ENCODE data around the gene ALK.

ALK gene

DNA sequence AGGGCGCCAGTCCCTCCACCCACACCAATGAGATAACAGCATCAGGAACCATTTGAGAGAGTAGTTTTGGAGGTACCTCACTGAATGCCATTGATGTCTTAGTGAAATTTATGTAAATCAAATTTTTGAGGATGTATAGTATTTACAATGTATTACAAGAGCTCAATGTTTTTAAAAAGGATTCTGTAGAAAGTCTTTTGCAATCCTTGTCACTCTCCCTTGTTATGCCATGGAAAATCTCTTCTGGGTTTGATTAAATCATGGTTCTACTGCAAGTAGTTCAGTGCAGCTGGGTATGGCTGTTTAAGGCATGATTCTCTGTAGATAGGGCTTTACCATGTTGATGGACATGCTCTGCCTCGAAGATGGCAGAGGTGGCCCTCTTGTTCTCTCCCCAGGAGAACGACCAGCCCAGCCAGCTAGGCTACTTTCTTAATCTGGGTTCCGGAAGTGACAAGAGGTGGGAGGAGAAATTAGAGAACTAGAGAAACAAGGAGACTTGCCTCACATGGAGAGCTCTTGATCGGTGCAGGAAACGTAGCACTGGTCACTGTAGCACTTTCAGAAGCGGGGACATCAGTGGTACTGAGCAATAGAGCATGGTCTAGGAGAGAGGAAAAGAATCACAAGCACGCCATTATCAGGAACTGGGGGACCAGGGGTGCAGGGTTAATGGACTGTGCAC, 603.4 kb downstream of the ALK start:
- DNase-seq (ENCODE audit: low read depth) = no peak
- H3K4me3 ChIP-seq (ENCODE audit: low read depth, low read length) = no peak overlapping the region
- TF ChIP-seq, protein P1, sequence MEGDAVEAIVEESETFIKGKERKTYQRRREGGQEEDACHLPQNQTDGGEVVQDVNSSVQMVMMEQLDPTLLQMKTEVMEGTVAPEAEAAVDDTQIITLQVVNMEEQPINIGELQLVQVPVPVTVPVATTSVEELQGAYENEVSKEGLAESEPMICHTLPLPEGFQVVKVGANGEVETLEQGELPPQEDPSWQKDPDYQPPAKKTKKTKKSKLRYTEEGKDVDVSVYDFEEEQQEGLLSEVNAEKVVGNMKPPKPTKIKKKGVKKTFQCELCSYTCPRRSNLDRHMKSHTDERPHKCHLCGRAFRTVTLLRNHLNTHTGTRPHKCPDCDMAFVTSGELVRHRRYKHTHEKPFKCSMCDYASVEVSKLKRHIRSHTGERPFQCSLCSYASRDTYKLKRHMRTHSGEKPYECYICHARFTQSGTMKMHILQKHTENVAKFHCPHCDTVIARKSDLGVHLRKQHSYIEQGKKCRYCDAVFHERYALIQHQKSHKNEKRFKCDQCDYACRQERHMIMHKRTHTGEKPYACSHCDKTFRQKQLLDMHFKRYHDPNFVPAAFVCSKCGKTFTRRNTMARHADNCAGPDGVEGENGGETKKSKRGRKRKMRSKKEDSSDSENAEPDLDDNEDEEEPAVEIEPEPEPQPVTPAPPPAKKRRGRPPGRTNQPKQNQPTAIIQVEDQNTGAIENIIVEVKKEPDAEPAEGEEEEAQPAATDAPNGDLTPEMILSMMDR (IDR thresholded peaks at IDR 0.05; ENCODE audit: control insufficient read depth, extremely low read depth, insufficient read depth) = no peak

DNA sequence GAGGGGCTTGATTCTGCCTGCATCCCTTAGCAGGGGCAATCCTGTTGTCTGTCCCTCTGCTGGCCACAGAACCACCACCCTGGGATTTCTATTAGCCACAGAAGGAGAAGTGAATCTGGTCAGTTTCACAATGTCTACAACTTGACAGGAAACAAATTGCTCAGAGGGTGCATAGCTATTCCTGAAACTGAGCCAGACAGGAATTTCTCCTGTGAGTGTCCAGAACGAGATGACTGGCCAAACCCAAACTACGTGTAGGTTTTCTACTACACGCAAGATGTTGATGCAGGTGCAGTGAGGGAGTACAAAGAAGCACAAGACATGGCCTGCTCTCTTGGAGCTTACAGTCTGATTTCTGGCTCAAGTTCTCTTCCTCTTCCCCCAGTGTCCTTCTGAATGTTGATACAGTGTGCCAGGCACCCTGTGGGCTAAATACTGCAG, 604.3 kb downstream of the ALK start:
- no peak overlapping the region for H3K4me3 ChIP-seq (ENCODE audit: low read depth, low read length)
- TF ChIP-seq, protein P1 (IDR thresholded peaks at IDR 0.05; ENCODE audit: control insufficient read depth, extremely low read depth, insufficient read depth) = no peak
- DNase-seq (ENCODE audit: low read depth) = no peak

DNA sequence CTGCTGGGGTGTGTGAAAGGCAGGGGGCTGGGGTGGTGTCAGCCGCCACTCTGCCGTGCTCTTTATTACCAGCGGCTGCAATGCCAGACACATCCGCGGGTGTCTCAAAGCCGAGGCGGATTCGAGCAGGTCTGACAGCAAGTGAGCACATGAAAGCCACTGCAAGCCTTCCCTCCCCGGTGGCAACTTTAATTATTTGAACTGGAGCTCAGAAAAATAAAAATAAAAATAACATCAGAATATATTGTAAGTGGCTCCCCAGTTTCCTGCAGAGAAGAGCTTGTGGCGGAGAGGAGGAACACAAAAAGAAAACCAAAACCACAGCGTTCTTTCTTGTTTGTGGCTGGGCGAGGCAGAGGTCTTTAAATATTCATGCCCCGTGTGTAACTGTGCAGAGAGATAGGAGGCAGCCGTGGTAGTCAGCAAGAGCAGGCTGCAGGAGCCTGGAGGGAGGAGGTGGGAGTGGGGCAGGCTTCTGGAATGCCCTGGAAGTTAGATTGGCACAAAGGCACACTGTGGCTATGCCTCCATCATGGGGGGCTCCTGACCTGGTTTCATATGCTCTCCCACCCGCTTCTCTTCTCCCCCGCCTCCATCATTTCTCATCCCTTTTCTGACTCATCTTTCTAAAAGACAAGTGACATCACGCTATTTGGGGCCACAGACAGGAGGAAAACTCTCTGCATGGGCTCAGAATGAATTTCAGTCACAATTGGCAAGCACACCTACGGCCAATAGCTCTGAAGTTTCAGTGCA, 606.4 kb downstream of the ALK start:
- H3K4me3 ChIP-seq (ENCODE audit: low read depth, low read length) = no peak overlapping the region
- no peak for DNase-seq (ENCODE audit: low read depth)
- TF ChIP-seq, protein P1 (IDR thresholded peaks at IDR 0.05; ENCODE audit: control insufficient read depth, extremely low read depth, insufficient read depth) = no peak

DNA sequence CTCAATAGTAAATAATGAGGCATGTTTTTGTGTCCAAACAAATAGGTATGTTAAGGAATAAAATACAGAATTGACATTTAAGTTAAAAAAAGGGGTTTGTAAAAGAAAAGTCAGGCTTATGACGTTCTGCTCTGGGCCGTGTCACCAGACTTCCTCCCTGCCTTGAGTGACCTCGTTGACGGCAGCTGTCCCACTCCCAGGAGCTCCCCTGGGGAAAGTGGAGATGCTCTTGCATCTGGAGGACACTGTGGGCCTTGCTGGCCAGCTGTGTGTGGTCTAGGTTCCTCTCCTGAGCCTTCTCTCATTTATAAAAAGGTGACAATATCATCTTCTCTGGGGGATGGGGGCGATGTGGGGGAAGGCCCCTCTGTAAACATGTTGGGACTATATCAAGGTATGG, 609.9 kb downstream of the ALK start:
- H3K4me3 ChIP-seq (ENCODE audit: low read depth, low read length) = no peak overlapping the region
- TF ChIP-seq, protein P1 (IDR thresholded peaks at IDR 0.05; ENCODE audit: control insufficient read depth, extremely low read depth, insufficient read depth) = no peak
- DNase-seq (ENCODE audit: low read depth) = no peak

DNA sequence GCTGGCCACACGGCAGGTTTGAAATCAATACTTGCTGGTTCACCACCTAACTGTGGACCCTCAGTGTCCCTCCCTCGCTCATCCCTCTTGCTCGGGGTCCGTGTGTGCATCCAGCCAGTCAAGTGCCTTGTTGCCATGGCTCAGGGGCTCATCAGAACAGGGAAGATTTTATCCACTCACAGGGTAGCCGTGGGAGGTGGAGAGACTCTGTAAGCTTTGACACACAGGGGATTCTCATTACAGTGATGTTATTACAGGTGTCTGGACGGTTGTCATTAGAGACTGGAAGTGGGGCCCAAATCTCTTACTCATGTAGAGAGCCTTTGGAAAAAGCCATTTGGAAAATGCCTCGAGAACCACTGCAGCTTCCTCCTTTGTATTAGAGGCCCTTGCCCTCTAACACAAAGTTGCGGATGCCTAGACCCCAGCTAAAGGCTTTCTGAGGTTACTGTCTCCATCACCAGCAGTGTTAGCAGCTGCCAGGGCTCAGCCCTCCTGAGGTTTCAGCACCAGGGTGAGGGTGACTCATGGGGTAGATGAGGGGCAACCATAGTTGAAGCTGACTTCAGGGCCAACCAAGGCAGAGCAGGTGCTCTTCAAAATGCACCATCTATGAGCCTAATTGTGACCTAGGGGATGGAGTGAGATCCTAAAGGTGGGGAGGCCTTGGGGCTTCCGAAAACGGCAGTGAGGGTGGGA, 610.6 kb downstream of the ALK start:
- no peak for DNase-seq (ENCODE audit: low read depth)
- TF ChIP-seq, protein P1 (IDR thresholded peaks at IDR 0.05; ENCODE audit: control insufficient read depth, extremely low read depth, insufficient read depth) = no peak
- H3K4me3 ChIP-seq (ENCODE audit: low read depth, low read length) = no peak overlapping the region

DNA sequence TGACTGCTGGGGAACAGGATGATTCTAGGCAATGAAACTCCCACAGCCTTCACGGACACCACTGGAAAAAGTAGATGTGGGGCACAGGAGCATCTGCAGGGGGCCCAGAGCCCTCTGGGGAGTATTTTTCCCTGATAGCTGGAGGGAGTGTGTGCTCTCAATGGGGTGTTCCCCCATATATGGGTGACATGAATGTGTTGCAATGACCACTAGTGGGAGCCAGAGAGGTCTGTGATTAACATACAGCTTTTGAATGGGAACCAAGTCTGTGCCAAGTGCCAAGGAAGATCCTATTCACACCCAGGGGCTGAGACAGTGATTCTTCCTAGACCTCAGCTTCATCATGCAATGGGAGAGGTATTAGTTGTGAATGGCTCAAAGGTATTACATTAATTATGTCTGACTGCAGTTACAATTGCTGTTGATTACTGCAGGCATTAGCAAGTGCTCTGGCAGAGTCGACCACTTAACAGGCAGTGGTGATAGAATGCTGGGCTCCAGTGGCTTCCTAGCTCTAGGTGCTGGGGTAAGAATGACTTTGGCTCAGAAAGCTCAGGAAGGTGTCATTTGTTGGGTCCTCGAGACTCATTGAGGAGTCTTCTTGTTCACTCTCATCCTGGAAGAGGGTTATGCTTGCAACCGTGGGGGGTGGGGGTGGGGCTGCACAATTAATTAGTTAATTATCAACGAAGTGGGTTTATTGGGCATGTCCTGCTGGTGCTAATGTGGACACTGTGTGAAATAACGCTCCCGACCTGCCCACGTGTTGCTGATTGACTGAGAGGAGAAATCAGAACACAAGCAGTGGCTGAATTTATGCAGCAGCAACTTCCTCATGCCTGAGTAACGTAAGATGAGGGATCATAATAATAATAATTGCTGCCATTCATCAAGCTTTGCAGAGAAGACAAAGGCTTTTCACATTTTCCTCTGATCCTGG, 612.0 kb downstream of the ALK start:
- no peak overlapping the region for H3K4me3 ChIP-seq (ENCODE audit: low read depth, low read length)
- peak; percentile 45 for DNase-seq (ENCODE audit: low read depth)
- TF ChIP-seq, protein P1 (IDR thresholded peaks at IDR 0.05; ENCODE audit: control insufficient read depth, extremely low read depth, insufficient read depth) = peak; percentile 77
